ENCODE measurements around the gene TMC1.

The TMC1 gene

GRCh38 chr9:72601615-72602014, 80.2 kb downstream of the TMC1 start:
- DNase-seq (ENCODE audit: low read depth), result no peak
- TF ChIP-seq MYC (IDR thresholded peaks at IDR 0.05; ENCODE audit: low read depth, low read length), result no peak
- no peak for TF ChIP-seq POLR2A (IDR thresholded peaks at IDR 0.05; ENCODE audit: extremely low read depth, insufficient read length)
- TF ChIP-seq MAX (IDR thresholded peaks at IDR 0.05; ENCODE audit: low read depth, low read length), result no peak
- no peak for TF ChIP-seq CTCF (IDR thresholded peaks at IDR 0.05; ENCODE audit: low read depth, low read length)
- no peak overlapping the region for H3K4me3 ChIP-seq (ENCODE audit: low read depth, low read length)

DNA sequence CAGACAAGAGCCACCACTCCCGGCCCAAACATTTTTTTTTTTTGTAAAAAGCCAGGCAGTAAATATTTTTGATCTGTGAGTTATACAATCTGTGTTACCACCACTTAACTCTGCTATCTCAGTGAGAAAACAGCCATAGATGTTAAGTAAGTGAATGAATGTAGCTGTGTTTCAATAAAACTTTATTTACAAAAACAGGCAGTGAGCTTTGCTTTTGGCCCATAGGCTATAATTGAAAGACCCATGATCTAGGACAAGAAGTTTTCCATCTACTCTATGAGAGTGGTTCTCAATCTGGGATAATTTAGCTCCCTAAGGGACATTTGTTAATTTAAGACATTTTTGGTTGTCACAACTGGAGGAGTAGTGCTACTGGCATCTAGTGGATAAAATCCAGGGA, 91.0 kb downstream of the TMC1 start:
- no peak overlapping the region for H3K4me3 ChIP-seq (ENCODE audit: low read depth, low read length)
- DNase-seq (ENCODE audit: low read depth), result no peak
- no peak for TF ChIP-seq MYC (IDR thresholded peaks at IDR 0.05; ENCODE audit: low read depth, low read length)
- no peak for TF ChIP-seq CTCF (IDR thresholded peaks at IDR 0.05; ENCODE audit: low read depth, low read length)
- no peak for TF ChIP-seq MAX (IDR thresholded peaks at IDR 0.05; ENCODE audit: low read depth, low read length)
- TF ChIP-seq POLR2A (IDR thresholded peaks at IDR 0.05; ENCODE audit: extremely low read depth, insufficient read length), result no peak

- TF ChIP-seq MAX (IDR thresholded peaks at IDR 0.05; ENCODE audit: low read depth, low read length) (no peak), CTCF (IDR thresholded peaks at IDR 0.05; ENCODE audit: low read depth, low read length) (no peak), MYC (IDR thresholded peaks at IDR 0.05; ENCODE audit: low read depth, low read length) (no peak), POLR2A (IDR thresholded peaks at IDR 0.05; ENCODE audit: extremely low read depth, insufficient read length) (no peak)
- DNase-seq (ENCODE audit: low read depth), result no peak
- no peak overlapping the region for H3K4me3 ChIP-seq (ENCODE audit: low read depth, low read length)
These were observed 92.7 kb downstream of the TMC1 start for GRCh38 chr9:72614067-72614466.

- no peak for DNase-seq (ENCODE audit: low read depth)
- no peak overlapping the region for H3K4me3 ChIP-seq (ENCODE audit: low read depth, low read length)
- TF ChIP-seq MAX (IDR thresholded peaks at IDR 0.05; ENCODE audit: low read depth, low read length), result no peak
- TF ChIP-seq CTCF (IDR thresholded peaks at IDR 0.05; ENCODE audit: low read depth, low read length), result no peak
- TF ChIP-seq POLR2A (IDR thresholded peaks at IDR 0.05; ENCODE audit: extremely low read depth, insufficient read length), result no peak
- TF ChIP-seq MYC (IDR thresholded peaks at IDR 0.05; ENCODE audit: low read depth, low read length), result no peak
These were observed 94.5 kb downstream of the TMC1 start for GRCh38 chr9:72615931-72616330.

- DNase-seq (ENCODE audit: low read depth), result no peak
- TF ChIP-seq MYC (IDR thresholded peaks at IDR 0.05; ENCODE audit: low read depth, low read length) (no peak), POLR2A (IDR thresholded peaks at IDR 0.05; ENCODE audit: extremely low read depth, insufficient read length) (no peak), MAX (IDR thresholded peaks at IDR 0.05; ENCODE audit: low read depth, low read length) (no peak), CTCF (IDR thresholded peaks at IDR 0.05; ENCODE audit: low read depth, low read length) (no peak)
- H3K4me3 ChIP-seq (ENCODE audit: low read depth, low read length), result no peak overlapping the region
These were observed 97.4 kb downstream of the TMC1 start for GRCh38 chr9:72618811-72619210.

- DNase-seq (ENCODE audit: low read depth), result no peak
- no peak overlapping the region for H3K4me3 ChIP-seq (ENCODE audit: low read depth, low read length)
- no peak for TF ChIP-seq MAX (IDR thresholded peaks at IDR 0.05; ENCODE audit: low read depth, low read length)
- TF ChIP-seq CTCF (IDR thresholded peaks at IDR 0.05; ENCODE audit: low read depth, low read length), result no peak
- TF ChIP-seq POLR2A (IDR thresholded peaks at IDR 0.05; ENCODE audit: extremely low read depth, insufficient read length), result no peak
- no peak for TF ChIP-seq MYC (IDR thresholded peaks at IDR 0.05; ENCODE audit: low read depth, low read length)
These were observed 100.8 kb downstream of the TMC1 start for GRCh38 chr9:72622186-72622585.

Measured in NB4 (cell line).